HUES48 (cell line): ENCODE data around the gene SP140.
A peak's percentile ranks its signal among the peaks of the same experiment; 100 is the strongest.
"Not testable (repeated sequence)": the region's sequence is repeated elsewhere in the genome, so short reads cannot be mapped to it uniquely, and the experiment has no call there.

Experiments
- H3K27ac ChIP-seq: one replicate; pipeline ENCODE4 v1.7.0; 2013; ENCODE audit warnings: low read depth, low read length, inconsistent platforms
- H3K27me3 ChIP-seq: 2 replicates; pipeline ENCODE4 v1.6.1; 2013; ENCODE audit warnings: mild to moderate bottlenecking, low read length; ENCODE audit not compliant: control insufficient read depth, insufficient read depth
- H3K36me3 ChIP-seq: 2 replicates; pipeline ENCODE4 v1.6.1; 2013; ENCODE audit warnings: low read length; ENCODE audit not compliant: control insufficient read depth, insufficient read depth
- H3K4me1 ChIP-seq: 2 replicates; pipeline ENCODE4 v1.6.1; 2013; ENCODE audit warnings: mild to moderate bottlenecking, low read length; ENCODE audit not compliant: control insufficient read depth, insufficient read depth
- H3K4me3 ChIP-seq: 2 replicates; pipeline ENCODE4 v1.5.1; 2013; ENCODE audit warnings: mild to moderate bottlenecking, low read depth, low read length
- H3K9ac ChIP-seq: 2 replicates; pipeline ENCODE4 v1.6.1; 2013; ENCODE audit warnings: mild to moderate bottlenecking, low read depth, low read length, moderate library complexity
- H3K9me3 ChIP-seq: 2 replicates; pipeline ENCODE4 v1.6.1; 2013; ENCODE audit warnings: low read length; ENCODE audit not compliant: control insufficient read depth, insufficient read depth

Gene SP140

DNA sequence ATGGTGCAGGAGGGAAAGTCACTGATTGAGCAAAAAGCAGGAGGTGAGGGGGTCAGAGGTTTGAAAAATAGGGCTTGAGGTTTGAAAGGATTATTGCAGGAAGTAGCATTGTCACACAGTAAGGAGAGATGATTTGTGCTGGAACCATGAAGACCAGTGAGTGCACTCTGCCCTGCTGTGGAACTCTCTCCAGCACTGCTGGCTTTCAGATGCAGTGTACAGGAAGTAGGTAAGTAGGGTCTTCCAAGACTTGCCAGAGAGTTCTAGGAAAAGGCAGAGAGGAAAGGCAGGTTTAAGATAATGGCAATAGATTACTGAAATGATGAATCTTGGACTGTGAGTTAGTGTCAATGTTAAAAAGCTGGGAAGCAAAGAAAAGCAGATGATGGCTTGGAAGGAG, 17.0 kb upstream of the SP140 start:
- H3K4me3 ChIP-seq, result no peak overlapping the region
- H3K9ac ChIP-seq, result no peak overlapping the region
- no peaks in the 10 kb centered on the region for H3K4me1 ChIP-seq
- H3K36me3 ChIP-seq, result no peaks in the 10 kb centered on the region
- H3K9me3 ChIP-seq, result no peaks in the 10 kb centered on the region
- no peaks in the 10 kb centered on the region for H3K27me3 ChIP-seq
- H3K27ac ChIP-seq, result no peak overlapping the region

DNA sequence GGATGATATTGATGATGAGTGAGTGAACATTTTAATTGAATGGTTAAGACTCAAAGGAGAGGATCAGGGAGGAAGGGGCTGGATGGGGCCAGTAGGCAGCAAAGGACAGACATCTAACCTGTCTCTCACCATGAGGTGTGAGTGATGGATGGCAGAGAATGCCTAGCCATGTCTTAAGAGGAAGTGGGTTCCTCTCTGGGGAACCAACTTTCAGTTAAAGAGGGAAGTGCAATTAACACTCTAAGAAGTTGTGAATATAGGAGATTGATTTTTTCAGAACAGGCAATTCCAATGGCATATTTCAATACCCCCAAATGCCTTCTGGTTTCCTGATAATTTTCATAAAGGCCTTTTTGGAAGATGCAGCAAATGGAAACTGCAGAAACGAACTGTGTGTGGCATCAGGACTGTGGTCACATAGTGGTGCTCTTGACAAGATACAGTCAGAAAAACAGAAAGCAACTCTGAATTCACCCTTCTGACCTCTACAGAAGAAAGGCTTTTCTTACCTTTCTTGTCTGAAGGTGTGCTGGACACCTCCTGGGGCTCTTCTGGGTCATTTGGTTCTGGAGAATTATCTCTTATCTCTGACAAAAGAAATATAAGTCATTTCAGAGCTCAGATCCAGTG, 16.0 kb upstream of the SP140 start:
- no peaks in the 10 kb centered on the region for H3K36me3 ChIP-seq
- H3K4me1 ChIP-seq, result no peaks in the 10 kb centered on the region
- H3K9ac ChIP-seq, result no peak overlapping the region
- H3K27me3 ChIP-seq, result no peaks in the 10 kb centered on the region
- no peak overlapping the region for H3K4me3 ChIP-seq
- H3K9me3 ChIP-seq, result no peaks in the 10 kb centered on the region
- H3K27ac ChIP-seq, result no peak overlapping the region

DNA sequence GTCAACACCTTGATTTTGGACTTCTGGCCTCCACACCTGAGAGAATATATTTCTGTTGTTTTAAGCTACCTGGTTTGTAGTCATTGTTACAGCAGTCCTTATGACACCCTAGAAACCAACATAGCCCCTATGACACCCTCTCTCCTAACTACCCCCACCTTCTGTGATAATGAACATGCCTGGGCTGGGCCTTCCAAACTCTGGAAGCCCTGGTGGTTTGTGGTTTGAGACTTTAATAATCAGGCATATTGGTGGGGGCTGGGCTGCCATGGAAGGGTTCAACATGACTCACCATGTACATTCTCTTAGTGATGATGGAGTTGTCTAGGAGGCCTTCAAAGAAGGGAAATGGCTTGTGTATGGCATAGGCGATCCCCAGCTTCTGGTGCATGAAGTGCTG, 9.0 kb upstream of the SP140 start:
- H3K4me3 ChIP-seq, result no peak overlapping the region
- H3K4me1 ChIP-seq, result peaks cover 4% of the 10 kb centered on the region
- H3K9me3 ChIP-seq, result no peaks in the 10 kb centered on the region
- H3K36me3 ChIP-seq, result no peaks in the 10 kb centered on the region
- H3K9ac ChIP-seq, result no peak overlapping the region
- no peaks in the 10 kb centered on the region for H3K27me3 ChIP-seq
- H3K27ac ChIP-seq, result no peak overlapping the region

DNA sequence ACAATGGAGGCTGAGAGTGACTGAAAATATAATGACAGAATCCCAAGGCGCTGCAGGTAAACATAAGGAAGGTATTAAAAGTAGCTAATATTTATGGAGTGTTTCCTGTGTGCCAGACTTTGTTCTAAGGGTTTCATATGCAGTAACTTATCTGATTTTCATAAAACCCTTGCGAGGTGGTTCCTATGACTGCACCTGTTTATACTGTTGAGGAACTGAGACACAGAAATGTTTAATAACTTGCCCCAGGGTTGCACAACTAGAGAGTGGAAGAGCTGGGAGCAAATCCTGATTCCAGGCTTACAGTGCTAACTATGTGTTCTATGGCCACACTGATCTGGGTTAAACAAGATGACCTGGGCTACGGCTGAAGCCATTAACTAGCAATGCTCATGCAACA, 8.1 kb upstream of the SP140 start:
- H3K36me3 ChIP-seq, result no peaks in the 10 kb centered on the region
- peaks cover 4% of the 10 kb centered on the region for H3K4me1 ChIP-seq
- H3K4me3 ChIP-seq, result no peak overlapping the region
- no peak overlapping the region for H3K27ac ChIP-seq
- H3K27me3 ChIP-seq, result no peaks in the 10 kb centered on the region
- H3K9me3 ChIP-seq, result no peaks in the 10 kb centered on the region
- no peak overlapping the region for H3K9ac ChIP-seq

DNA sequence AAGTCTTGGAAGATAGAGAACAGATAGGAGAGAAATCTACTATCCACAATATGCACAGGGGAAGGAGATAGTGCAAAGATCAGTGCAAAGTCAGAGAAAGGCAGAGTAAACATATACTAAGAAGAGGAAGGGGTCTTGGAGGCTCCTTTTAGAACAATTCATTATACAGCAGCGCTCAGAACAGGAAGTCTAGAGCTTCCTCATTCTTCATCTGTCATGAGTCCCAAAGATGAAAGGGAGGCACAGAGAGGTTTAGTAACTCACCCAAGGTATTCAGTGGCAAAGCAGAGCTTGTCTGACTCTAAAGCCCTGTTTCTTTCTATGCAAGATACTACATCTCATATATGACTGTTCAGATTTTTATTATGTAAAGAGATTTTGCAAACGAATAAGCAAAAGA, 7.1 kb upstream of the SP140 start:
- H3K9me3 ChIP-seq, result no peaks in the 10 kb centered on the region

DNA sequence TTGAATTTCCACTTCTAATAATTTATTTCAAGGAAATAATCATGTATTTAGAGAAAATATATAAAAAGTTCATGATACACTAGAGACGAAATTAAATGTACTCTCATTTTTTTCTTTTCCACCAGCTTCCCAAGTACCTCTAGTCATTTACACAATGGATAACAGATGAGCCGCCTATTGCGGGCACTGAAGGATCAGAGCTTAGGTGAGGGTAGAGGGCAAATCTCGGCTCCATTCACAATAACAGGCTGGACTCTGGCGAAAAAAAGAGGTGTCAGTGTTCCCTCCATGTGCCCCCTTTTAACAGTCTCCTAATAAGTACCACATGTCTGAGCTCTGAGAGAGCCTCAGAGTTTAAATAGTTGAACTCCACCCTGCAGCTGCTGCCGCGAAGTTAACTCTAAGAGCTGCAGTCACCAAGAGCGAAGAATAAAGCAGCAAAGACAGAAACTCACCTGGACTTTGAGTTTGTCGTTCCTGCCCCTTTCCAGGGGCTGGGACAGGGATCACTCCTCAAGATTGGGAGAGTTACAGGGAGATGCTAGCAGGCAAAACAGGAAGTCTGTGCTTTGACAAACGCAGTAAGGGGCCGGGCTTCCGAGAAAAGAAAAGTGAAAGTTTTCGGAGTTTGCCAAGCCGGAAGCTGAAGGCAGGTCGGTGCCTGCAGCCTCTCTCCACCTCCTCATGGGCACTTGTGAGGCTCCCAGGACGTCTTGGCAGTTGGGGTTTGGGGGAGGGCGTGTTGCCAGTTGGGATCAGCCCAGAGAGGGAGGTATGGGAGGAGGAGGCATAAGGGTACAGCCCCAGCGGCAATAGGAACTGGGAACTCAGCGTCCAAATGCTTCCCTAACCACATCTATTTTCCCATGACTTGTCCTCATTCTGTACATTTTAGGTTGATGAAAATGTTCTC, 5.9 kb upstream of the SP140 start, which contains the start of gene SP110:
TSS of gene SP110 (minus strand) at position 566 of the 913 bp plus-strand sequence. CDS start 3,057 bp downstream, outside the sequence.
- Histone ChIP-seq H3K27me3 (no peaks in the 10 kb centered on the region), H3K36me3 (no peaks in the 10 kb centered on the region), H3K4me3 (peak within 1 kb of the TSS; percentile 50), H3K27ac (peak within 1 kb of the TSS; percentile 52), H3K9me3 (no peaks in the 10 kb centered on the region), H3K4me1 (peaks cover 4% of the 10 kb centered on the region), H3K9ac (no peak within 1 kb of the TSS)

More for the DNA sequence above, 7.1 kb upstream of the SP140 start:
- Histone ChIP-seq H3K36me3 (no peaks in the 10 kb centered on the region), H3K27me3 (no peaks in the 10 kb centered on the region), H3K4me1 (peaks cover 4% of the 10 kb centered on the region), H3K4me3 (no peak overlapping the region), H3K9ac (no peak overlapping the region), H3K27ac (no peak overlapping the region)

DNA sequence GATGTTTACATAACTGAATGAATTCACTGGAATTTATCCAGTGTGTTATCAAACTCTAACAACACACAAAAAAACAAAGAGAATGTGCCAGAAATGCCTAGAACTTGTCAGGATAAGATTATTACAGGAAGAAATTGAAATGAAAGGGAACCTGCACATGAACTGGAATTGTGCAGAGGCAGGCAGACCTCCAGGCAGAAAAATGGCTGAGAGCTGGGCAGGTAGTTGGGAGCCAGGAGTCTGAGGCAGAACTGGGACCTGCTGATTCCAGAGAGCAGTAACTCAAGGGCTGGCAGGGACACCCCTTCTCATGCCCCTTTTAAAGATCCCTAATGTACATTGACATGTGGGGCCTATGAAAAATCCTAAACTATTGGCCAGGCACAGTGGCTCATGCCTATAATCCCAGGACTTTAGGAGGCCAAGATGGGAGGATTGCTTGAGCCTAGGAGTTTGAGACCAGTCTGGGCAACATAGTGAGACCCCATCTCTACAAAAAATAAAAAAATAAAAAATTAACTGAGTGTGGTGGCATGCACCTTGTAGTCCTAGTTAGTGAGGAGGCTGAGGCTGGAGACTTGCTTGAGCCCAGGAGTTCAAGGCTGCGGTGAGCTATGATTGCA, 5.1 kb upstream of the SP140 start:
- H3K27me3 ChIP-seq, result no peaks in the 10 kb centered on the region
- H3K4me1 ChIP-seq, result peaks cover 4% of the 10 kb centered on the region
- no peaks in the 10 kb centered on the region for H3K9me3 ChIP-seq
- no peaks in the 10 kb centered on the region for H3K36me3 ChIP-seq
- no peak overlapping the region for H3K9ac ChIP-seq
- no peak overlapping the region for H3K27ac ChIP-seq
- H3K4me3 ChIP-seq, result peak overlapping the region; percentile 50

DNA sequence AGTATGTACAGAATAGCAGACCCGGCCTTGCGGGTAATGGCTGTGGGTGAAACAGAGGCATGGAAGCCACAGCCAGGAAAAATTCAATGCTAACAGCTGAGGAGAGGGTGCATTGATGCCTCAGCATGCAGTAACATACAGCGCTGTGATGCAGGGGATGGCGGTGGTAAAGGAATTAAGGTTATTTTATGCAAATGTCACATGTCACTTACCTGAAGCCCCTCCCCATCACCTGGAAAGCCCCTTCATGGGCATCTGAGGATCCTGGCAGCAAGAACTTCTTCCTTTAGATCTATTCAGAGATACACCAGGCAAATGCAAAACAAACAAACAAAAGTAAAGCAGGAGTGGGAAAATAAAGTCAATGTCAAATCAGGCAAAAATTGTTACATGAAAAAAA, 4.0 kb upstream of the SP140 start:
- Histone ChIP-seq H3K36me3 (no peaks in the 10 kb centered on the region), H3K9ac (no peak overlapping the region), H3K4me3 (no peak overlapping the region), H3K9me3 (no peaks in the 10 kb centered on the region), H3K27ac (no peak overlapping the region), H3K4me1 (peaks cover 4% of the 10 kb centered on the region), H3K27me3 (no peaks in the 10 kb centered on the region)

DNA sequence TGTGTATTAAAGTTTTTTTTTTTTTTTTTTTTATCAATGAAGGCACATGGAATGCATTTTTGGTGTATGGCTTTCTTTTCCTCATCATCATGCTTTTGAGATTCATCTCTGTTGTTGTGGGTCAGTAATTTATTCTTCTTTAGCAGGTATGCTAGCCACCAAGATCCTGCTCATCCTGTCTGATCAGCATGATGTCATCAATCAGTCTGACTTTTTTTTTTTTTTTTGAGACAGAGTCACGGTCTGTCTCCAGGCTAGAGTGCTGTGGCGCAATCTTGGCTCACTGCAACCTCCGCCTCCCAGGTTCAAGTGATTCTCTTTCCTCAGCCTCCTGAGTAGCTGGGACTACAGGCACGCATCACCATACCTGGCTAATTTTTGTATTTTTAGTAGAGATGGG, 2.7 kb upstream of the SP140 start:
- H3K4me3 ChIP-seq, result not testable (repeated sequence)

DNA sequence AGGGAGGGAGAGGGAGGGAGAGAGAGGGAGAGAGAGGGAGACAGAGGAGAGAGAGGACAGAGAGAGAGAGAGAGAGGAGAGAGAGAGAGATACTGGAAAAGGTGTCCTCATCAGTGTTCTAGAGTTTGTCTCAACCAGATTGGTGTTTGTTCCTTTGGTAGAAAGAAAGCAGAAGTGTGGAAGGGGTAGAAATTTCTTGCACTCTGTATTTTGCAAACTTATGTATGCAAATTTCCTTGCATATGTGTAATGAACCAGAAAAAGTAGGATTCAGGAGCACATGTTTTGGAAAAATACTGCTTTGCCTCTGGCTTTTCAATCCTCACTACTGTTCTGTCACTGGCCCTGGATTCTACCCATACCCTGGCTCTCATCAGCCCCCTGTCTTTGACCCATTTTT, 1.1 kb upstream of the SP140 start:
- no peak overlapping the region for H3K9ac ChIP-seq
- H3K27ac ChIP-seq, result no peak overlapping the region
- no peaks in the 10 kb centered on the region for H3K36me3 ChIP-seq
- no peak overlapping the region for H3K4me3 ChIP-seq
- no peaks in the 10 kb centered on the region for H3K27me3 ChIP-seq
- peaks cover 4% of the 10 kb centered on the region for H3K4me1 ChIP-seq
- no peaks in the 10 kb centered on the region for H3K9me3 ChIP-seq

More for the DNA sequence above, 2.7 kb upstream of the SP140 start:
- not testable (repeated sequence) for H3K9ac ChIP-seq, H3K4me1 ChIP-seq, H3K27ac ChIP-seq, H3K9me3 ChIP-seq, H3K36me3 ChIP-seq, H3K27me3 ChIP-seq

DNA sequence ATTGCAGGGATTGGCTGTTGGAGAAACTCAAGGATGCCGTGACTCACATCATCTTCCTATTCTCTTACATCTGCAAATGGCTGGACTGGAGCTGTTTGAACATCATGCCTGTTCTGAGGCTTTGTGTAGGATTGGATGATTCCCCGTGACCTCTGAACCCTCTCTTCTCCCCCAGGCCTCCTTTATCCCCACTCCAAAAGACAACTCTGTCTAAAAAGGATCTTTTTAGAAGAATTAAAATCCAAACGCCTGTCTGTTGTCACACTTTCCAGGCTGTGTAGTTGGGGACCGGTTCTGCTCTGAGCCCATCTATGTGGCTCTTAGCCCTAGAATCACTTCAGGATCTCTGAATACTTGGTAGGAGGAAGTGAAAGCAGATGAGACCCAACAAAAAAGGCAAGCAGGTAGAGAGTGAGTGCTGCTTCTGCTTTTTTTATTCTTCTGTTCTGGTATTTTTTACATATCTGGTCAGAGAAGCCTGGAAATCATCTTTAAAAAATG, 565 bp downstream of the SP140 start:
- Histone ChIP-seq H3K27me3 (no peaks in the 10 kb centered on the region), H3K9ac (no peak overlapping the region), H3K4me3 (no peak overlapping the region), H3K9me3 (no peaks in the 10 kb centered on the region), H3K27ac (no peak overlapping the region), H3K36me3 (no peaks in the 10 kb centered on the region), H3K4me1 (peaks cover 9% of the 10 kb centered on the region)
